CD4-positive, alpha-beta T cell treated with Interleukin-15 for 4 hours (primary cell): ENCODE data around the gene C1orf53.
"Not testable (repeated sequence)": the region's sequence is repeated elsewhere in the genome, so short reads cannot be mapped to it uniquely, and the experiment has no call there.

Experiments used
- DNase-seq: peaks from one replicate; pipeline ENCODE4 v3.0.0-alpha.2; 2020; ENCODE audit warnings: low spot score

Gene C1orf53

GRCh38 chr1:197902454-197903195 is at the start of gene C1orf53:
C1orf53 (plus strand) TSS chr1:197902630; CDS start chr1:197902650, 20 bp downstream.
- DNase-seq: peak; percentile 68

- DNase-seq: not testable (repeated sequence)
These were observed 46.7 kb upstream of the C1orf53 start for GRCh38 chr1:197855751-197856150.

- DNase-seq: no peak
These were observed 45.0 kb upstream of the C1orf53 start for GRCh38 chr1:197857477-197857876.

GRCh38 chr1:197859024-197859423 is 43.4 kb upstream of the C1orf53 start:
- DNase-seq: no peak

- DNase-seq: no peak
These were observed 40.2 kb upstream of the C1orf53 start for GRCh38 chr1:197862221-197862620.

- DNase-seq: no peak
These were observed 39.8 kb upstream of the C1orf53 start for GRCh38 chr1:197862671-197863070.

- no peak for DNase-seq
These were observed 36.6 kb upstream of the C1orf53 start for GRCh38 chr1:197865809-197866208.

GRCh38 chr1:197868751-197869489 is 33.5 kb upstream of the C1orf53 start:
- DNase-seq: peak; percentile 61

GRCh38 chr1:197869490-197870077 is 32.8 kb upstream of the C1orf53 start:
- DNase-seq: no peak

GRCh38 chr1:197876894-197877293 is 25.5 kb upstream of the C1orf53 start:
- DNase-seq: no peak

- DNase-seq: not testable (repeated sequence)
These were observed 22.0 kb upstream of the C1orf53 start for GRCh38 chr1:197880385-197880784.

- DNase-seq: not testable (repeated sequence)
These were observed 20.2 kb upstream of the C1orf53 start for GRCh38 chr1:197882241-197882640.

GRCh38 chr1:197884173-197884572 is 18.3 kb upstream of the C1orf53 start:
- no peak for DNase-seq

GRCh38 chr1:197890936-197891335 is 11.5 kb upstream of the C1orf53 start:
- DNase-seq: no peak

GRCh38 chr1:197892684-197893083 is 9.7 kb upstream of the C1orf53 start:
- no peak for DNase-seq

- no peak for DNase-seq
These were observed 6.1 kb upstream of the C1orf53 start for GRCh38 chr1:197896301-197896700.

GRCh38 chr1:197899037-197899436 is 3.4 kb upstream of the C1orf53 start:
- DNase-seq: no peak

GRCh38 chr1:197902131-197902453 is 338 bp upstream of the C1orf53 start:
- no peak for DNase-seq

- no peak for DNase-seq
These were observed 725 bp downstream of the C1orf53 start for GRCh38 chr1:197903196-197903514.

GRCh38 chr1:197904126-197904787 is 1.8 kb downstream of the C1orf53 start:
- no peak for DNase-seq

GRCh38 chr1:197905699-197906351 is 3.4 kb downstream of the C1orf53 start:
- DNase-seq: no peak
